ENCODE results near the gene ACO1. TPM values are rescaled to one million over a fixed set of nuclear protein-coding genes. Genes with fewer than 3 reads are reported as not detected.

The ACO1 gene
- total RNA-seq (10 to 100 TPM; 55.2 to 77.6 (median 66.3) TPM), polyA plus RNA-seq (10 to 100 TPM in 1 of 2 donors, 1 to 10 TPM in 1; 7.1 to 25.8 TPM)
- long read RNA-seq, donor 1, full-length matches to known transcripts, result 120 of 147 reads
- long read RNA-seq, donor 1, partial matches to known transcripts, result 20 of 147 reads
- long read RNA-seq, donor 1, other reads (novel, unspliced or antisense), result 7 of 147 reads
- long read RNA-seq, donor 2, full-length matches to known transcripts, result 210 of 243 reads
- long read RNA-seq, donor 2, partial matches to known transcripts, result 23 of 243 reads
- long read RNA-seq, donor 2, other reads (novel, unspliced or antisense), result 10 of 243 reads
- long read RNA-seq, donor 3, full-length matches to known transcripts, result 429 of 531 reads
- long read RNA-seq, donor 3, partial matches to known transcripts, result 82 of 531 reads
- long read RNA-seq, donor 3, other reads (novel, unspliced or antisense), result 20 of 531 reads

DNA sequence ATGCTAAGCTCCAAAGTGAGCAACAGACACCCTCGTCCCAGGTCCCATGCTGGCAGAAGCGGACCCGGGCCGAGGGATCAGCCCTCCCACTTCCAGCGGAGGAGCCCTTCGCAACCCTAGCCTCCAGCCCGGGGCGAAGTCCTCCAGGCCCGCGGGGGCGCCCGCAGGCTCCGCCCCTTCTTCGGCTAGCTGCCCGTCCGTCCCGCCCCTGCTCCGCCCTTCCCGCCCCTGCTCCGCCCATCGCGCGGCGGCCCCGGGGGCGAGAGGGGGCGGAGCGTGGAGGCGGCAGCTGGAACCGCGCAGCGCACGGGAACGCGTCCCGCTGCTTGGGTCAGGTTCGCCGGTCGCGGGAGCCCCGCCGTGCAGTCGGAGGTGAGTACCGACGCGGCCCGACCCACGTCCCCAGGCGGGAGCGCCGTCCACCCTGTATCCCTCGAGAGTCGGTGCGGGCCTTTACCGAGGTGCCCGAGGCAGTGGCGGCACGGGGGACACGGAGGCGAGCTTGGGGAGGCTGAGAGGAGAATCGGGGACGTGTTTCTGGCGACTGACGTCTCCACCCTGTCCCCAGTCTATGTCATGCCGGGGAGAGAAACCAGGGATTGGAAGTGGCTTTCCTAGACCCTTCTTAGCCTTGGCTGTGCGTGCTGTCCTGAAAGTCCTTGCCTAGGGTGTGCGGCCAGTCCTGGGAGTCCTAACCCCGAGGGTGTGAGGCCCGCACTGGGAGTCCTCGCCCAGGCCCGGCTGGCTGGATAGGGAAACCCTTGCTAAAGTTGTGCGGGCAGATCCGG, at the start of gene ACO1:
ACO1 (plus strand) TSS at position 280 of the 788 bp plus-strand sequence. CDS start 20,864 bp downstream, outside the sequence.
- no peaks in the 10 kb centered on the region for H3K9me3 ChIP-seq
- DNase-seq (peak; percentile 91 to 94), ATAC-seq (peak; percentile 98 to 99 (median 98))
- H3K4me3 ChIP-seq, result peak within 1 kb of the TSS; percentile 57 to 99 (median 82)
- peak in 2 of 9 donors; percentile 40 to 42 for TF ChIP-seq CTCF (IDR thresholded peaks at IDR 0.05)
- peak within 1 kb of the TSS; percentile 14 to 95 (median 87) for H3K27ac ChIP-seq
- intact Hi-C loops (cut with DNase I), result loop anchor here in 8 of 10 donors (1.0 to 10.0 kb wide), 9 partner anchors 43 to 598 kb away; partner anchors contain the start of genes RIGI (in 3 of the 8) and NDUFB6 (in 2 of the 8)
- H3K27me3 ChIP-seq, result peaks cover 0 to 13% (median 0%) of the 10 kb centered on the region in 7 donors
- H3K4me1 ChIP-seq, result peaks cover 0 to 41% (median 24%) of the 10 kb centered on the region in 9 donors
- WGBS, 2 donors, result 0% methylated on average over 71 to 73 of the region's 73 CpGs
- peaks cover 0 to 7% (median 0%) of the 10 kb centered on the region in 9 donors for H3K36me3 ChIP-seq

- Histone ChIP-seq H3K27ac (no peak overlapping the region), H3K27me3 (no peaks in the 10 kb centered on the region), H3K9me3 (peaks cover 0 to 3% (median 0%) of the 10 kb centered on the region in 11 donors), H3K36me3 (no peaks in the 10 kb centered on the region), H3K4me3 (no peak overlapping the region), H3K4me1 (no peaks in the 10 kb centered on the region)
- WGBS, 2 donors, result 75 to 77% methylated on average over 6 of the region's 6 CpGs
- no peak for TF ChIP-seq CTCF (IDR thresholded peaks at IDR 0.05)
- ATAC-seq (no peak), DNase-seq (no peak)
- intact Hi-C loops (cut with DNase I), result no loop called here
Measured at GRCh38 chr9:32334916-32335895, 49.2 kb upstream of the ACO1 start.

- Histone ChIP-seq H3K4me3 (no peak overlapping the region), H3K4me1 (peaks cover 0 to 5% (median 0%) of the 10 kb centered on the region in 9 donors), H3K9me3 (no peaks in the 10 kb centered on the region), H3K27me3 (no peaks in the 10 kb centered on the region), H3K27ac (no peak overlapping the region), H3K36me3 (no peaks in the 10 kb centered on the region)
- intact Hi-C loops (cut with DNase I), result no loop called here
- WGBS, 2 donors, result 79 to 87% methylated on average over 2 of the region's 2 CpGs
- TF ChIP-seq CTCF (IDR thresholded peaks at IDR 0.05), result no peak
- DNase-seq, result no peak
- no peak for ATAC-seq
Measured at GRCh38 chr9:32339424-32339823, 45.0 kb upstream of the ACO1 start.

All from heart right ventricle (tissue), 16 donors.